ENCODE data around the gene COL20A1.

DNA sequence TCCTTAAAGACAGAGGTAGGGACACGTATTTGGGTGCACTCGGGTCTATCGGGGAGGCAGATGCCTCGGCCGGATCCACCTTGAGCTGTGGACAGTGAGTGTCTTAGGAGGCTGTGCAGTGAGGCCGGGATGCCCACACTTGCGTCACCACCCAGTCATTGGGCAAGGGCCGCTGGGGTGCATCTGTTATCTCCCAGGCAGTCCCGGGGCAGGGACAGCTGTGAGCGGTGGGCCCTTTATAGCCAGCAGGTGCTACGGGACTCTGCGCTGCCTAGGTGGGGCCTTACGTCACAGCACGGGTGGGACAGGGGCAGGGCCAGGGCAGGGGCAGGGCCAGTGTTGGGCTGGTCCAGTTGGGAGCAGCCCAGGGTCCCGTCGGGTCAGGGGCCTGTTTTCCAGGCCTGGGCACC lies 689 bp upstream of the COL20A1 start:
- TF ChIP-seq, protein P1, sequence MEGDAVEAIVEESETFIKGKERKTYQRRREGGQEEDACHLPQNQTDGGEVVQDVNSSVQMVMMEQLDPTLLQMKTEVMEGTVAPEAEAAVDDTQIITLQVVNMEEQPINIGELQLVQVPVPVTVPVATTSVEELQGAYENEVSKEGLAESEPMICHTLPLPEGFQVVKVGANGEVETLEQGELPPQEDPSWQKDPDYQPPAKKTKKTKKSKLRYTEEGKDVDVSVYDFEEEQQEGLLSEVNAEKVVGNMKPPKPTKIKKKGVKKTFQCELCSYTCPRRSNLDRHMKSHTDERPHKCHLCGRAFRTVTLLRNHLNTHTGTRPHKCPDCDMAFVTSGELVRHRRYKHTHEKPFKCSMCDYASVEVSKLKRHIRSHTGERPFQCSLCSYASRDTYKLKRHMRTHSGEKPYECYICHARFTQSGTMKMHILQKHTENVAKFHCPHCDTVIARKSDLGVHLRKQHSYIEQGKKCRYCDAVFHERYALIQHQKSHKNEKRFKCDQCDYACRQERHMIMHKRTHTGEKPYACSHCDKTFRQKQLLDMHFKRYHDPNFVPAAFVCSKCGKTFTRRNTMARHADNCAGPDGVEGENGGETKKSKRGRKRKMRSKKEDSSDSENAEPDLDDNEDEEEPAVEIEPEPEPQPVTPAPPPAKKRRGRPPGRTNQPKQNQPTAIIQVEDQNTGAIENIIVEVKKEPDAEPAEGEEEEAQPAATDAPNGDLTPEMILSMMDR (IDR thresholded peaks at IDR 0.05), result no peak
- TF ChIP-seq POLR2A (IDR thresholded peaks at IDR 0.05), result no peak

Measured in uterus (tissue), 2 donors.